Measurements from ENCODE around the gene WDR1. TPM values are rescaled to one million over a fixed set of nuclear protein-coding genes. Genes with fewer than 3 reads are reported as not detected.

Gene WDR1
- total RNA-seq, 1 experiment from 2014 or later: 223 TPM

GRCh38 chr4:10093271-10093621 is 23.4 kb downstream of the WDR1 start (continued):
- TF ChIP-seq, protein P1, sequence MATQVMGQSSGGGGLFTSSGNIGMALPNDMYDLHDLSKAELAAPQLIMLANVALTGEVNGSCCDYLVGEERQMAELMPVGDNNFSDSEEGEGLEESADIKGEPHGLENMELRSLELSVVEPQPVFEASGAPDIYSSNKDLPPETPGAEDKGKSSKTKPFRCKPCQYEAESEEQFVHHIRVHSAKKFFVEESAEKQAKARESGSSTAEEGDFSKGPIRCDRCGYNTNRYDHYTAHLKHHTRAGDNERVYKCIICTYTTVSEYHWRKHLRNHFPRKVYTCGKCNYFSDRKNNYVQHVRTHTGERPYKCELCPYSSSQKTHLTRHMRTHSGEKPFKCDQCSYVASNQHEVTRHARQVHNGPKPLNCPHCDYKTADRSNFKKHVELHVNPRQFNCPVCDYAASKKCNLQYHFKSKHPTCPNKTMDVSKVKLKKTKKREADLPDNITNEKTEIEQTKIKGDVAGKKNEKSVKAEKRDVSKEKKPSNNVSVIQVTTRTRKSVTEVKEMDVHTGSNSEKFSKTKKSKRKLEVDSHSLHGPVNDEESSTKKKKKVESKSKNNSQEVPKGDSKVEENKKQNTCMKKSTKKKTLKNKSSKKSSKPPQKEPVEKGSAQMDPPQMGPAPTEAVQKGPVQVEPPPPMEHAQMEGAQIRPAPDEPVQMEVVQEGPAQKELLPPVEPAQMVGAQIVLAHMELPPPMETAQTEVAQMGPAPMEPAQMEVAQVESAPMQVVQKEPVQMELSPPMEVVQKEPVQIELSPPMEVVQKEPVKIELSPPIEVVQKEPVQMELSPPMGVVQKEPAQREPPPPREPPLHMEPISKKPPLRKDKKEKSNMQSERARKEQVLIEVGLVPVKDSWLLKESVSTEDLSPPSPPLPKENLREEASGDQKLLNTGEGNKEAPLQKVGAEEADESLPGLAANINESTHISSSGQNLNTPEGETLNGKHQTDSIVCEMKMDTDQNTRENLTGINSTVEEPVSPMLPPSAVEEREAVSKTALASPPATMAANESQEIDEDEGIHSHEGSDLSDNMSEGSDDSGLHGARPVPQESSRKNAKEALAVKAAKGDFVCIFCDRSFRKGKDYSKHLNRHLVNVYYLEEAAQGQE (IDR thresholded peaks at IDR 0.05; ENCODE audit: low read depth): no peak

GRCh38 chr4:10092481-10093270 is 23.9 kb downstream of the WDR1 start:
- no peak overlapping the region for H3K4me2 ChIP-seq (ENCODE audit: low read length)
- RAD21 ChIA-PET (ENCODE audit: low non-redundant PET in 1 of 2, low total read pairs in 2 of 2, uncharacterized antibody in 2 of 2, unreplicated experiment in 2 of 2): no interaction called here
- DNase-seq (ENCODE audit: low read depth, low spot score) (no peak), ATAC-seq (no peak)
- H3K4me1 ChIP-seq (ENCODE audit: control insufficient read depth in 1 of 2, insufficient read depth in 2 of 2, low read length in 2 of 2): peaks cover 19 to 28% of the 10 kb centered on the region in 2 experiments
- H3K9me2 ChIP-seq (ENCODE audit: insufficient read depth): no peaks in the 10 kb centered on the region
- no peaks in the 10 kb centered on the region for H4K20me1 ChIP-seq (ENCODE audit: insufficient read depth)
- CTCF ChIA-PET: no interaction called here
- peaks cover 87% of the 10 kb centered on the region for H3K79me2 ChIP-seq (ENCODE audit: insufficient read depth, low read length)
- H3K9ac ChIP-seq (ENCODE audit: low read length): no peak overlapping the region
- TF ChIP-seq POLR2AphosphoS5 (IDR thresholded peaks at IDR 0.05; ENCODE audit: low read depth, low read length) (no peak), EZH2 (IDR thresholded peaks at IDR 0.05) (no peak), EZH2phosphoT487 (IDR thresholded peaks at IDR 0.05; ENCODE audit: borderline replicate concordance) (no peak), SRF (IDR thresholded peaks at IDR 0.05; ENCODE audit: low read depth) (no peak), ZFX (IDR thresholded peaks at IDR 0.05) (no peak), RAD21 (IDR thresholded peaks at IDR 0.05; ENCODE audit: low read depth) (no peak), ELF1 (IDR thresholded peaks at IDR 0.05; ENCODE audit: borderline replicate concordance, low read depth) (no peak), FOSL1 (IDR thresholded peaks at IDR 0.05; ENCODE audit: low read depth) (no peak), YY1 (IDR thresholded peaks at IDR 0.05; ENCODE audit: extremely low read depth, insufficient replicate concordance, low read depth, low read length) (no peak)
- TF ChIP-seq, protein P1 (IDR thresholded peaks at IDR 0.05; ENCODE audit: low read depth): no peak
- TF ChIP-seq, protein P2, sequence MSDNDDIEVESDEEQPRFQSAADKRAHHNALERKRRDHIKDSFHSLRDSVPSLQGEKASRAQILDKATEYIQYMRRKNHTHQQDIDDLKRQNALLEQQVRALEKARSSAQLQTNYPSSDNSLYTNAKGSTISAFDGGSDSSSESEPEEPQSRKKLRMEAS (IDR thresholded peaks at IDR 0.05): no peak
- H3K27ac ChIP-seq (ENCODE audit: low read depth, low read length): no peak overlapping the region
- POLR2A ChIA-PET: no interaction called here
- peaks cover 35 to 83% of the 10 kb centered on the region in 2 experiments for H3K36me3 ChIP-seq (ENCODE audit: control insufficient read depth in 1 of 2, insufficient read depth in 2 of 2, low read length in 2 of 2)
- intact Hi-C loops (cut with micrococcal nuclease): no loop called here
- H3K4me3 ChIP-seq (replicated peaks in 1 of 2; ENCODE audit: low read depth in 1 of 2, low read length in 2 of 2): no peak overlapping the region
- no TSS peak for BruUV-seq (replicated peaks)
- H2AFZ ChIP-seq (ENCODE audit: low read depth, low read length, poor library complexity, severe bottlenecking): no peak overlapping the region
- H3K27me3 ChIP-seq (ENCODE audit: insufficient read depth, low read length): no peaks in the 10 kb centered on the region
- H3K9me3 ChIP-seq (ENCODE audit: control insufficient read depth in 1 of 2, insufficient read depth in 1 of 2, low read depth in 1 of 2, low read length in 2 of 2): no peaks in the 10 kb centered on the region
